ENCODE measurements around the gene ZNF646.

Gene ZNF646

GRCh38 chr16:31128711-31129567, 54.7 kb downstream of the ZNF646 start:
- peak; percentile 98 for DNase-seq (ENCODE audit: low read depth)
- peak; percentile 78 for TF ChIP-seq MYC (IDR thresholded peaks at IDR 0.05; ENCODE audit: low read depth, low read length)
- TF ChIP-seq POLR2A (IDR thresholded peaks at IDR 0.05; ENCODE audit: extremely low read depth, insufficient read length) = peak; percentile 13
- TF ChIP-seq CTCF (IDR thresholded peaks at IDR 0.05; ENCODE audit: low read depth, low read length) = no peak
- peak; percentile 68 for TF ChIP-seq MAX (IDR thresholded peaks at IDR 0.05; ENCODE audit: low read depth, low read length)
- H3K4me3 ChIP-seq (ENCODE audit: low read depth, low read length) = no peak overlapping the region

GRCh38 chr16:31129568-31130335, 55.5 kb downstream of the ZNF646 start:
- TF ChIP-seq POLR2A (IDR thresholded peaks at IDR 0.05; ENCODE audit: extremely low read depth, insufficient read length) = no peak
- no peak for TF ChIP-seq CTCF (IDR thresholded peaks at IDR 0.05; ENCODE audit: low read depth, low read length)
- no peak overlapping the region for H3K4me3 ChIP-seq (ENCODE audit: low read depth, low read length)
- no peak for DNase-seq (ENCODE audit: low read depth)

- DNase-seq (ENCODE audit: low read depth) = peak; percentile 64
- TF ChIP-seq MAX (IDR thresholded peaks at IDR 0.05; ENCODE audit: low read depth, low read length) (no peak), POLR2A (IDR thresholded peaks at IDR 0.05; ENCODE audit: extremely low read depth, insufficient read length) (no peak), MYC (IDR thresholded peaks at IDR 0.05; ENCODE audit: low read depth, low read length) (no peak), CTCF (IDR thresholded peaks at IDR 0.05; ENCODE audit: low read depth, low read length) (no peak)
- H3K4me3 ChIP-seq (ENCODE audit: low read depth, low read length) = no peak overlapping the region
Observed at GRCh38 chr16:31130336-31130891, 56.2 kb downstream of the ZNF646 start.

GRCh38 chr16:31130899-31131298, 56.7 kb downstream of the ZNF646 start:
- DNase-seq (ENCODE audit: low read depth) = no peak
- H3K4me3 ChIP-seq (ENCODE audit: low read depth, low read length) = no peak overlapping the region
- TF ChIP-seq MYC (IDR thresholded peaks at IDR 0.05; ENCODE audit: low read depth, low read length) (no peak), POLR2A (IDR thresholded peaks at IDR 0.05; ENCODE audit: extremely low read depth, insufficient read length) (no peak), MAX (IDR thresholded peaks at IDR 0.05; ENCODE audit: low read depth, low read length) (no peak), CTCF (IDR thresholded peaks at IDR 0.05; ENCODE audit: low read depth, low read length) (no peak)

- no peak for DNase-seq (ENCODE audit: low read depth)
- H3K4me3 ChIP-seq (ENCODE audit: low read depth, low read length) = no peak overlapping the region
- TF ChIP-seq MYC (IDR thresholded peaks at IDR 0.05; ENCODE audit: low read depth, low read length) (no peak), CTCF (IDR thresholded peaks at IDR 0.05; ENCODE audit: low read depth, low read length) (no peak), MAX (IDR thresholded peaks at IDR 0.05; ENCODE audit: low read depth, low read length) (no peak), POLR2A (IDR thresholded peaks at IDR 0.05; ENCODE audit: extremely low read depth, insufficient read length) (no peak)
Observed at GRCh38 chr16:31131416-31131815, 57.2 kb downstream of the ZNF646 start.
